Ishikawa (cell line): Measurements from ENCODE around the gene SF3B1.

ENCODE experiments used
- CEBPB ChIP-seq: IDR thresholded peaks from 2 replicates; pipeline ENCODE4 v1.6.1; 2012
- CREB1 ChIP-seq: IDR thresholded peaks from 2 replicates; pipeline ENCODE4 v1.6.1; 2012; ENCODE audit warnings: low read depth
- EGR1 ChIP-seq: IDR thresholded peaks from 2 replicates; pipeline ENCODE4 v1.6.1; 2012
- EP300 ChIP-seq: IDR thresholded peaks from 2 replicates; pipeline ENCODE4 v1.6.1; 2012; ENCODE audit warnings: borderline replicate concordance
- MAX ChIP-seq: IDR thresholded peaks from 2 replicates; pipeline ENCODE4 v1.6.1; 2012
- NFIC ChIP-seq: IDR thresholded peaks from 2 replicates; pipeline ENCODE4 v1.6.1; 2012
- TCF12 ChIP-seq: IDR thresholded peaks from 2 replicates; pipeline ENCODE4 v1.6.1; 2012; ENCODE audit warnings: low read depth
- TEAD4 ChIP-seq: IDR thresholded peaks from 2 replicates; pipeline ENCODE4 v1.6.1; 2012
- USF1 ChIP-seq: IDR thresholded peaks from 2 replicates; pipeline ENCODE4 v1.6.1; 2012
- YY1 ChIP-seq: IDR thresholded peaks from 2 replicates; pipeline ENCODE4 v1.6.1; 2012; ENCODE audit warnings: low read depth

GRCh38 chr2:197359859-197360258 lies 75.0 kb downstream of the SF3B1 start:
- no peak for TF ChIP-seq EGR1
- no peak for TF ChIP-seq EP300
- TF ChIP-seq MAX: no peak
- TF ChIP-seq CEBPB: no peak
- TF ChIP-seq USF1: no peak
- TF ChIP-seq TCF12: no peak
- no peak for TF ChIP-seq TEAD4
- TF ChIP-seq NFIC: no peak
- TF ChIP-seq YY1: no peak
- TF ChIP-seq CREB1: no peak
